PC-9 (cell line): ENCODE data around the gene SSNA1. TPM values are rescaled to one million over a fixed set of nuclear protein-coding genes. Genes with fewer than 3 reads are reported as not detected.

ENCODE experiments used
- BruUV-seq: library from RNA; stranded (reverse); fragments of 400-500 nt; replicated peaks from 2 replicates; lab custom pipeline; 2021; lab: Mats Ljungman, UMichigan
- CTCF ChIA-PET: fragments of 300-600 bp; sonication (Branson Sonifier 250); formaldehyde crosslinking; loops from one replicate; lab custom pipeline; 2022; ENCODE audit warnings: antibody characterized with exemption; lab: Charles Lee
- POLR2A ChIA-PET: fragments of 300-600 bp; sonication (Branson Sonifier 250); formaldehyde crosslinking; loops from one replicate; lab custom pipeline; 2022; ENCODE audit warnings: antibody characterized with exemption; ENCODE audit not compliant: unreplicated experiment; lab: Charles Lee
- DNase-seq, 2 experiments: peaks; one replicate each; pipeline versions ENCODE4 v3.0.0 to v3.0.0-alpha.2; 2015 to 2022; ENCODE audit warnings: mixed read lengths in 1 of 2
- H2AFZ ChIP-seq: fragments of 200-600 bp; sonication (generic); 2 replicates; pipeline ENCODE4 v1.8.1; 2017; ENCODE audit warnings: antibody characterized with exemption
- H3F3A ChIP-seq: fragments of 200-600 bp; sonication (generic); 2 replicates; pipeline ENCODE4 v1.8.1; 2017; ENCODE audit warnings: antibody characterized with exemption, mild to moderate bottlenecking, low read depth; ENCODE audit not compliant: insufficient read depth
- H3K27ac ChIP-seq: fragments of 200-600 bp; sonication (generic); 2 replicates; pipeline ENCODE4 v1.6.1; 2016; ENCODE audit warnings: mixed run types
- H3K27me3 ChIP-seq: fragments of 200-600 bp; sonication (generic); 2 replicates; pipeline ENCODE4 v1.6.1; 2016; ENCODE audit warnings: low read depth, mixed run types; ENCODE audit not compliant: insufficient read depth
- H3K36me3 ChIP-seq: fragments of 200-600 bp; sonication (generic); 2 replicates; pipeline ENCODE4 v1.6.1; 2016; ENCODE audit warnings: low read depth, mixed run types
- H3K4me1 ChIP-seq: fragments of 200-600 bp; sonication (generic); replicated peaks from 2 replicates; pipeline ENCODE4 v1.6.1; 2016; ENCODE audit warnings: mixed run types; ENCODE audit not compliant: insufficient read depth
- H3K4me2 ChIP-seq: fragments of 200-600 bp; sonication (generic); 2 replicates; pipeline ENCODE4 v1.6.1; 2017; ENCODE audit warnings: mixed run types
- H3K4me3 ChIP-seq: fragments of 200-600 bp; sonication (generic); 2 replicates; pipeline ENCODE4 v1.6.1; 2016; ENCODE audit warnings: mixed run types
- H3K79me2 ChIP-seq: fragments of 200-600 bp; sonication (generic); 2 replicates; pipeline ENCODE4 v1.6.1; 2017; ENCODE audit warnings: low read depth, mixed run types
- H3K9me2 ChIP-seq: fragments of 200-600 bp; sonication (generic); 2 replicates; pipeline ENCODE4 v1.8.1; 2017; ENCODE audit warnings: mild to moderate bottlenecking; ENCODE audit not compliant: insufficient read depth
- H3K9me3 ChIP-seq: fragments of 200-600 bp; sonication (generic); 2 replicates; pipeline ENCODE4 v1.8.1; 2016; ENCODE audit warnings: low read depth; ENCODE audit not compliant: insufficient read depth
- H4K20me1 ChIP-seq: fragments of 200-600 bp; sonication (generic); 2 replicates; pipeline ENCODE4 v1.8.1; 2017; ENCODE audit not compliant: insufficient read depth
- CTCF ChIP-seq: fragments of 200-600 bp; sonication (generic); conservative IDR thresholded peaks from 2 replicates; pipeline ENCODE4 v1.6.1; 2017; ENCODE audit warnings: mixed run types, antibody characterized with exemption, mild to moderate bottlenecking, moderate library complexity
- EZH2 ChIP-seq: fragments of 200-600 bp; sonication (generic); IDR thresholded peaks from 2 replicates; pipeline ENCODE4 v1.8.0; 2017; ENCODE audit warnings: antibody characterized with exemption, low read depth
- intact Hi-C: fragments of 100-400 bp; cut with micrococcal nuclease; formaldehyde crosslinking; loops from one replicate; pipeline ENCODE4 v1.10.0; 2022; ENCODE audit not compliant: unreplicated experiment
- total RNA-seq: library from RNA; stranded (reverse); gene quantifications from 2 replicates; pipeline ENCODE4 v1.2.3, GENCODE V29; 2021

The SSNA1 gene
- total RNA-seq, 1 experiment from 2014 or later, result 98.7 TPM

GRCh38 chr9:137198902-137199283, 10.4 kb downstream of the SSNA1 start:
- H2AFZ ChIP-seq, result no peak overlapping the region
- peaks cover 76% of the 10 kb centered on the region for H3K79me2 ChIP-seq
- peak overlapping the region; percentile 64; the same call in 1 of the 2 replicates for H3K4me3 ChIP-seq
- intact Hi-C loops, result loop anchor here (1.0 to 2.0 kb wide), 2 partner anchors 24 to 70 kb away; no protein-coding TSS in a partner anchor
- H3K9me2 ChIP-seq, result no peaks in the 10 kb centered on the region
- DNase-seq, result peak in 1 of 2 experiments; percentile 44
- peaks cover 39% of the 10 kb centered on the region; the same call in 1 of the 2 replicates for H3F3A ChIP-seq
- BruUV-seq, result no TSS peak
- no peak overlapping the region for H3K27ac ChIP-seq
- H3K4me2 ChIP-seq, result peak overlapping the region; percentile 82
- H3K9me3 ChIP-seq, result no peaks in the 10 kb centered on the region
- TF ChIP-seq EZH2, result no peak
- no peak for TF ChIP-seq CTCF
- peaks cover 68% of the 10 kb centered on the region for H3K4me1 ChIP-seq
- no peaks in the 10 kb centered on the region for H3K27me3 ChIP-seq
- ChIA-PET POLR2A (interaction anchor here (0.5 to 1.1 kb wide), 3 partner anchors 48 to 421 kb away, joined by 6 to 26 read pairs (median 23); no protein-coding TSS in a partner anchor), CTCF (no interaction called here)
- no peaks in the 10 kb centered on the region for H3K36me3 ChIP-seq
- peaks cover 47% of the 10 kb centered on the region for H4K20me1 ChIP-seq

- no peak overlapping the region for H2AFZ ChIP-seq
- peak overlapping the region; percentile 82 for H3K4me2 ChIP-seq
- peaks cover 45% of the 10 kb centered on the region; the same call in 1 of the 2 replicates for H3F3A ChIP-seq
- no peaks in the 10 kb centered on the region for H3K36me3 ChIP-seq
- POLR2A ChIA-PET, result interaction anchor here (0.6 kb wide), 1 partner anchor 69 kb away, joined by 6 read pairs; no protein-coding TSS in a partner anchor
- H3K27ac ChIP-seq, result no peak overlapping the region
- peaks cover 78% of the 10 kb centered on the region for H3K79me2 ChIP-seq
- TF ChIP-seq CTCF, result no peak
- TF ChIP-seq EZH2, result no peak
- H3K4me3 ChIP-seq, result peak overlapping the region; percentile 64
- H4K20me1 ChIP-seq, result peaks cover 43% of the 10 kb centered on the region
- DNase-seq, result no peak
- H3K4me1 ChIP-seq, result peaks cover 70% of the 10 kb centered on the region
- no peaks in the 10 kb centered on the region for H3K27me3 ChIP-seq
- H3K9me2 ChIP-seq, result no peaks in the 10 kb centered on the region
- TSS peak; percentile 10 for BruUV-seq
- H3K9me3 ChIP-seq, result no peaks in the 10 kb centered on the region
- CTCF ChIA-PET, result no interaction called here
- intact Hi-C loops, result loop anchor here (1.0 to 2.0 kb wide), 3 partner anchors 10 to 71 kb away; a partner anchor contains a TSS
These were observed 11.1 kb downstream of the SSNA1 start for GRCh38 chr9:137199411-137200121.

GRCh38 chr9:137200311-137201204, 12.1 kb downstream of the SSNA1 start, which contains the start of gene TPRN:
Gene TPRN, minus strand, starts transcription at chr9:137200741. Its CDS starts 30 bp downstream, at chr9:137200711.
- Histone ChIP-seq H3K9me2 (no peaks in the 10 kb centered on the region), H4K20me1 (peaks cover 35% of the 10 kb centered on the region), H3K27ac (no peak within 1 kb of the TSS), H3K79me2 (peaks cover 78% of the 10 kb centered on the region), H3F3A (peaks cover 42% of the 10 kb centered on the region; the same call in 1 of the 2 replicates), H3K9me3 (no peaks in the 10 kb centered on the region), H3K4me2 (peak within 1 kb of the TSS; percentile 98), H3K4me1 (peaks cover 61% of the 10 kb centered on the region), H3K4me3 (peak within 1 kb of the TSS; percentile 81), H3K27me3 (no peaks in the 10 kb centered on the region), H2AFZ (no peak within 1 kb of the TSS), H3K36me3 (no peaks in the 10 kb centered on the region)
- intact Hi-C loops, result loop anchor here (1.0 to 2.0 kb wide), 2 partner anchors 11 to 16 kb away; a partner anchor contains a TSS
- peak; percentile 97 to 100 for DNase-seq
- no TSS peak for BruUV-seq
- ChIA-PET CTCF (interaction anchor here (0.6 to 0.9 kb wide), 5 partner anchors 12 to 81 kb away, joined by 3 to 9 read pairs (median 5); partner anchors contain the start of genes ANAPC2, RNF224 and SSNA1), POLR2A (interaction anchor here (0.6 to 1.0 kb wide), 10 partner anchors 12 to 470 kb away, joined by 3 to 20 read pairs (median 5); partner anchors contain the start of genes ANAPC2, CYSRT1, RNF224 and SSNA1)
- no peak for TF ChIP-seq CTCF
- TF ChIP-seq EZH2, result no peak
